WERI-Rb-1 (cell line): ENCODE results near the gene ATP8B3.
"Not testable (repeated sequence)": the region's sequence is repeated elsewhere in the genome, so short reads cannot be mapped to it uniquely, and the experiment has no call there.

Experiments used
- DNase-seq: peaks from one replicate; pipeline ENCODE4 v3.0.0-alpha.2; 2020
- H3K27ac ChIP-seq: fragments of 250-450 bp; sonication (Bioruptor Pico); 2 replicates; pipeline ENCODE4 v1.5.1; 2020; ENCODE audit warnings: mild to moderate bottlenecking, moderate library complexity
- H3K27me3 ChIP-seq: fragments of 250-450 bp; sonication (Bioruptor Pico); 2 replicates; pipeline ENCODE4 v1.5.1; 2021; ENCODE audit warnings: mild to moderate bottlenecking, low read depth, moderate library complexity; ENCODE audit not compliant: insufficient read depth, severe bottlenecking
- H3K36me3 ChIP-seq: fragments of 250-450 bp; sonication (Bioruptor Pico); 2 replicates; pipeline ENCODE4 v1.5.1; 2020; ENCODE audit warnings: mild to moderate bottlenecking, moderate library complexity
- H3K4me3 ChIP-seq: 2 replicates; pipeline ENCODE4 v1.5.1; 2011; ENCODE audit warnings: low read depth, mild to moderate bottlenecking, control low read depth, low read length
- H3K9me3 ChIP-seq: fragments of 250-450 bp; sonication (Bioruptor Pico); 2 replicates; pipeline ENCODE4 v1.5.1; 2021; ENCODE audit warnings: mild to moderate bottlenecking, moderate library complexity; ENCODE audit not compliant: severe bottlenecking
- CTCF ChIP-seq: IDR thresholded peaks from 2 replicates; pipeline ENCODE4 v1.5.1; 2011; ENCODE audit warnings: low read depth, mild to moderate bottlenecking, control low read depth, inconsistent platforms, low read length

ATP8B3 gene

GRCh38 chr19:1761528-1762242, 50.4 kb downstream of the ATP8B3 start:
- no peaks in the 10 kb centered on the region for H3K36me3 ChIP-seq
- H3K9me3 ChIP-seq, result no peaks in the 10 kb centered on the region
- no peak overlapping the region for H3K27ac ChIP-seq
- no peak for DNase-seq
- peaks cover 96% of the 10 kb centered on the region for H3K27me3 ChIP-seq
- no peak for TF ChIP-seq CTCF
- no peak overlapping the region for H3K4me3 ChIP-seq

GRCh38 chr19:1760786-1761527, 51.1 kb downstream of the ATP8B3 start:
- not testable (repeated sequence) for H3K36me3 ChIP-seq, H3K9me3 ChIP-seq, DNase-seq, H3K4me3 ChIP-seq, H3K27ac ChIP-seq
- peaks cover 96% of the 10 kb centered on the region for H3K27me3 ChIP-seq

GRCh38 chr19:1760020-1760419, 52.1 kb downstream of the ATP8B3 start:
- H3K4me3 ChIP-seq, result no peak overlapping the region
- H3K9me3 ChIP-seq, result no peaks in the 10 kb centered on the region
- DNase-seq, result no peak
- no peak for TF ChIP-seq CTCF
- H3K27ac ChIP-seq, result no peak overlapping the region
- peaks cover 96% of the 10 kb centered on the region for H3K27me3 ChIP-seq
- H3K36me3 ChIP-seq, result no peaks in the 10 kb centered on the region

GRCh38 chr19:1758959-1759903, 52.8 kb downstream of the ATP8B3 start:
- Histone ChIP-seq H3K27ac (no peak overlapping the region), H3K9me3 (no peaks in the 10 kb centered on the region), H3K4me3 (no peak overlapping the region), H3K27me3 (peaks cover 96% of the 10 kb centered on the region), H3K36me3 (no peaks in the 10 kb centered on the region)
- DNase-seq, result no peak
- TF ChIP-seq CTCF, result no peak

GRCh38 chr19:1758231-1758577, 53.9 kb downstream of the ATP8B3 start:
- no peak for TF ChIP-seq CTCF
- Histone ChIP-seq H3K4me3 (no peak overlapping the region), H3K27ac (no peak overlapping the region), H3K36me3 (no peaks in the 10 kb centered on the region), H3K9me3 (no peaks in the 10 kb centered on the region), H3K27me3 (peaks cover 86% of the 10 kb centered on the region)
- no peak for DNase-seq
